DOHH2 (cell line): Measurements from ENCODE around the gene VPS37B.

Source experiments
- CTCF ChIP-seq: fragments of 200-600 bp; sonication (generic); IDR thresholded peaks from one replicate; pipeline ENCODE4 v1.5.1; 2014; ENCODE audit warnings: antibody characterized with exemption, mild to moderate bottlenecking, low read depth, low read length; ENCODE audit not compliant: poor library complexity, severe bottlenecking
- EZH2phosphoT487 ChIP-seq: fragments of 200-600 bp; sonication (generic); IDR thresholded peaks from 2 replicates; pipeline ENCODE4 v1.6.1; 2017; ENCODE audit warnings: borderline replicate concordance, mild to moderate bottlenecking, antibody characterized with exemption, low read length, moderate library complexity, mixed read lengths

GRCh38 chr12:122875590-122876220 lies 20.2 kb downstream of the VPS37B start:
- TF ChIP-seq CTCF, result no peak
- TF ChIP-seq EZH2phosphoT487, result no peak
